K562 (cell line): ENCODE data around the gene C1GALT1C1. TPM values are rescaled to one million over a fixed set of nuclear protein-coding genes. Genes with fewer than 3 reads are reported as not detected.

Experiments
- AFF4 ChIP-seq: sonication (generic); formaldehyde crosslinking; IDR thresholded peaks from 2 replicates; pipeline ENCODE4 v1.8.0; 2023; ENCODE audit warnings: mild to moderate bottlenecking, missing genetic modification reagents
- HDAC8 ChIP-seq: fragments of 450-650 bp; IDR thresholded peaks from 2 replicates; pipeline ENCODE4 v1.6.1; 2016; ENCODE audit warnings: mild to moderate bottlenecking, missing genetic modification characterization, moderate library complexity, missing compliant biosample characterization
- HNRNPL ChIP-seq: fragments of 200-400 bp; formaldehyde crosslinking; IDR thresholded peaks from 2 replicates; pipeline ENCODE4 v1.6.1; 2017; ENCODE audit warnings: low read depth, mild to moderate bottlenecking, low read length
- MNT ChIP-seq, 2 experiments: fragments of 450-650 bp; conservative IDR thresholded peaks; 2 replicates each; pipeline ENCODE4 v1.6.1; 2017; ENCODE audit warnings: mild to moderate bottlenecking in 2 of 2, moderate library complexity in 2 of 2
- RBM25 ChIP-seq: fragments of 200-400 bp; formaldehyde crosslinking; IDR thresholded peaks from 2 replicates; pipeline ENCODE4 v1.6.1; 2018; ENCODE audit warnings: low read length, low read depth, moderate library complexity; ENCODE audit not compliant: severe bottlenecking
- SRSF1 ChIP-seq: fragments of 200-400 bp; formaldehyde crosslinking; IDR thresholded peaks from 2 replicates; pipeline ENCODE4 v1.6.1; 2017; ENCODE audit warnings: mild to moderate bottlenecking, low read depth, low read length, moderate library complexity
- TEAD4 ChIP-seq, 2 experiments: sonication (generic) in 1 of 2; formaldehyde crosslinking in 1 of 2; IDR thresholded peaks; 2 replicates each; pipeline versions ENCODE4 v1.6.1 to v1.8.0; 2012 to 2022; ENCODE audit warnings: borderline replicate concordance in 1 of 2, inconsistent platforms in 1 of 2, low read length in 1 of 2, mild to moderate bottlenecking in 1 of 2, missing genetic modification reagents in 1 of 2
- ZBTB40 ChIP-seq, 2 experiments: fragments of 450-650 bp in 1 of 2; sonication (generic) in 1 of 2; formaldehyde crosslinking in 1 of 2; IDR thresholded peaks; 2 replicates each; pipeline versions ENCODE4 v1.7.1 to v1.9.0; 2016 to 2022; ENCODE audit warnings: inconsistent platforms in 1 of 2, mild to moderate bottlenecking in 1 of 2, missing genetic modification reagents in 1 of 2
- ZKSCAN3 ChIP-seq: fragments of 250-450 bp; sonication (Bioruptor Pico); IDR thresholded peaks from 2 replicates; pipeline ENCODE4 v1.4.0; 2020
- ZNF75A ChIP-seq: fragments of 450-650 bp; formaldehyde crosslinking; IDR thresholded peaks from 2 replicates; pipeline ENCODE4 v1.4.0; 2020; ENCODE audit warnings: mild to moderate bottlenecking
- polyA plus RNA-seq, 8 experiments: library from polyadenylated mRNA; depleted of rRNA in 4 of 8; stranded (reverse) in 5 of 8; unstranded in 3 of 8; fragments of >200 nt; fragmentation: Nextera tagmentation in 2 of 8; fragmentation: Illumina TruSeq in 1 of 8; extraction: Ambion mirVana in 2 of 8; extraction: Trizol in 1 of 8; gene quantifications; 2 replicates each; pipeline versions ENCODE4 v1.2.1 to v1.2.3, GENCODE V29; 2011 to 2014; ENCODE audit warnings: inconsistent platforms in 1 of 8, missing spikeins in 1 of 8
- total RNA-seq, 7 experiments: library from RNA; depleted of rRNA in 6 of 7; stranded (reverse); fragments of >200 nt in 6 of 7; fragmentation: Illumina TruSeq in 2 of 7; extraction: Trizol in 2 of 7; gene quantifications; 2 replicates each; pipeline versions ENCODE4 v1.2.1 to v1.2.3, GENCODE V29; 2011 to 2021; ENCODE audit warnings: low replicate concordance in 1 of 7

The C1GALT1C1 gene
- total and polyA plus RNA-seq, 9 of the 15 experiments (the other 6 are each of a cell fraction or from before 2014, with no cell fraction given) = 9.6 to 49.4 (median 17.1) TPM

GRCh38 chrX:120603707-120604360 is 26.0 kb downstream of the C1GALT1C1 start, which contains the start of gene MCTS1 (continued):
- TF ChIP-seq AFF4 (CRISPR knock-in tag) (no peak), ZBTB40 (IDR thresholded peaks at IDR 0.05) (peak; percentile 88), ZBTB40 (CRISPR knock-in tag; IDR thresholded peaks at IDR 0.05) (no peak), TEAD4 (IDR thresholded peaks at IDR 0.05; ENCODE audit: low read length) (peak; percentile 45), TEAD4 (CRISPR knock-in tag; IDR thresholded peaks at IDR 0.05; ENCODE audit: borderline replicate concordance) (no peak), HDAC8 (tag) (no peak), ZNF75A (no peak), ZKSCAN3 (CRISPR knock-in tag) (no peak), MNT (conservative IDR thresholded peaks at IDR 0.05) (peak; percentile 34 to 75; a peak in 3 of 4 replicates), RBM25 (no peak), HNRNPL (no peak), SRSF1 (no peak)
